CD4-positive, alpha-beta T cell treated with Interleukin-6 at 100 ng/mL for 8 hours (primary cell): ENCODE results near the gene LRRC27.
"Not testable (repeated sequence)": the region's sequence is repeated elsewhere in the genome, so short reads cannot be mapped to it uniquely, and the experiment has no call there.

ENCODE experiments used
- DNase-seq: peaks from one replicate; pipeline ENCODE4 v3.0.0-alpha.2; 2020; ENCODE audit warnings: mixed read lengths, low spot score

Gene LRRC27

DNA sequence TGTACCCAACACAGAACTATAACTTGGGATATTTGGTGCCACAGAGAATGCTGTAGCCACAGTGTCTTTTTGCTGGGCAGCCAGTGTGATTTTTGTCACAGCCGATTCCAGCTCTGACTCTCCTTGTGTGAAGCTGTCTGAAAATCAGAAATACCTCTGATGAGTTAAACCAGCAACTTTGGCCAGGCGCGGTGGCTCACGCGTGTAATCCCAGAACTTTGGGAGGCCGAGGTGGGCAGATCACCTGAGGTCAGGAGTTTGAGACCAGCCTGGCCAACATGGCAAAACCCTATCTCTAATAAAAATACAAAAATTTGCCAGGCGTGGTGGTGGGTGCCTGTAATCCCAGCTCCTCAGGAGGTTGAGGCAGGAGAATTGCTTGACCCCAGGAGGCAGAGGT lies 5.9 kb downstream of the LRRC27 start:
- DNase-seq: not testable (repeated sequence)

- DNase-seq: no peak
These were observed 6.9 kb downstream of the LRRC27 start for GRCh38 chr10:132338876-132339275.

- DNase-seq: no peak
These were observed 7.3 kb downstream of the LRRC27 start for GRCh38 chr10:132339276-132339675.

DNA sequence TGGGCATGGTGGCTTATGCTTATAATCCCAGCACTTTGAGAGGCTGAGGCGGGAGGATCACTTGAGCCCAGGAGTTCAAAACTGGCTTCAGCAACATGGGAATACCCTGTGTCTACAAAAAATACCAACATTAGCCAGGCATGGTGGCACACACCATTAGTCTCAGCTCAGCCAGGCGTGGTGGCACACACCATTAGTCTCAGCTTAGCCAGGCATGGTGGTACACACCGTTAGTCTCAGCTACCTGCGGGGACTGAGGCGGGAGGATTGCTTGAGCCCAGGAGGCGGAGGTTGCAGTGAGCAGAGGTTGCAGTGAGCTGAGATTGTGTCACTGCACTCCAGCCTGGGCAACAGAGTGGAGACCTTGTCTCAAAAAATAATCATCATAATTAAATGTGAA lies 9.0 kb downstream of the LRRC27 start:
- no peak for DNase-seq

- no peak for DNase-seq
These were observed 9.8 kb downstream of the LRRC27 start for GRCh38 chr10:132341781-132342180.

DNA sequence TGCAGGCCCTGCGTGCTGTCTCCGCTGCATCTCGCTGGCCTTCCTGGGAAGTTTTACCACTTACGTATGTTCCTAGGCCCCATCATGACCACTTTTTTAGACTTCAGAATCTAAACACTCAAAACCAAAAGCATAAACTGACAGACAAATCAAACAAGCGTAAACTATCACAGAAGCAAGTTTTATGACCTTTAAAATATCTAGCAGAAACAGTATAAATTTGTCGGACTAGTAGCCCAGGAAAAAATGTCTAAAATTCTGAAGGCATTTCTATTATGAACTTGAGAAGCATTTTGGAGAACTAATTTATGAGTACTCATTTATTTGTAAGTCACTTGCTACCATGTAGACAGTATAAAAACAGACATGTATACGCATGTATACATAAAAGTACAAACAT lies 10.6 kb downstream of the LRRC27 start:
- DNase-seq: no peak

DNA sequence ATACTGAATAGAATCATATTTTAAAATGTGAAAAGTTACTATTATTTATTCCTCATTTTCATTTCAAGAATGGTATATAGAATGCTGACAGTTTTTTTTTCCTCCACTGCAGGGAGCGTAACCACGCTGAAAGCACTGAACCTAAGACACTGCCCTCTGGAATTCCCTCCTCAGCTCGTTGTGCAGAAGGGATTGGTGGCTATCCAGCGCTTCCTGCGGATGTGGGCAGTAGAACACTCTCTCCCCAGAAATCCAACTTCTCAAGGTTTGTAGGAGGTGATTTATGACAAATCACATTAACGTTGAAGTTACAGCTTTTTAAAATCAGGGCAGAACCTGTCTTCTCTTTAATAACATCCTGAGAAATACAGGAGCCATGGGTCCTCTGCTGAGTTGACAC lies 12.4 kb downstream of the LRRC27 start:
- no peak for DNase-seq

GRCh38 chr10:132345345-132345744 lies 13.4 kb downstream of the LRRC27 start:
- DNase-seq: no peak

DNA sequence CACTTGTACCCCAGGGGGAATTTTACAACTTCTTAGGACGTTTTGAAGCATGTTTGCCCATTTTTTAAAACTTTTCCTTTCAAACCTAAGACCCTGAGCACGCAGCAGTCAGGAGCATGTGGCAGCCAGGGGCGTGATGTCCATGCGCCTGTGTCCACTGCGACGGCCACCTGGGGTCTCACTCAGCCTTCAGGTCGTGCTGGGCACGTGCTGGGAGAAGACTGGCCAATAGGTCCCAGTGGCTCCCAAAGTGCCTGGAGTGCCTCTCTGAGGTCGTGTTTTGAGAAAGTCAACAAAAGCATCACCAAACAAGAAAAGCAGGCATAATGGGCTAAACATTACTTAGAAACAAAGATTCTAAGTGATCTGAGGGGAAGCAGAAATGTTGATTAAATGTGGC lies 14.8 kb downstream of the LRRC27 start:
- DNase-seq: no peak

DNA sequence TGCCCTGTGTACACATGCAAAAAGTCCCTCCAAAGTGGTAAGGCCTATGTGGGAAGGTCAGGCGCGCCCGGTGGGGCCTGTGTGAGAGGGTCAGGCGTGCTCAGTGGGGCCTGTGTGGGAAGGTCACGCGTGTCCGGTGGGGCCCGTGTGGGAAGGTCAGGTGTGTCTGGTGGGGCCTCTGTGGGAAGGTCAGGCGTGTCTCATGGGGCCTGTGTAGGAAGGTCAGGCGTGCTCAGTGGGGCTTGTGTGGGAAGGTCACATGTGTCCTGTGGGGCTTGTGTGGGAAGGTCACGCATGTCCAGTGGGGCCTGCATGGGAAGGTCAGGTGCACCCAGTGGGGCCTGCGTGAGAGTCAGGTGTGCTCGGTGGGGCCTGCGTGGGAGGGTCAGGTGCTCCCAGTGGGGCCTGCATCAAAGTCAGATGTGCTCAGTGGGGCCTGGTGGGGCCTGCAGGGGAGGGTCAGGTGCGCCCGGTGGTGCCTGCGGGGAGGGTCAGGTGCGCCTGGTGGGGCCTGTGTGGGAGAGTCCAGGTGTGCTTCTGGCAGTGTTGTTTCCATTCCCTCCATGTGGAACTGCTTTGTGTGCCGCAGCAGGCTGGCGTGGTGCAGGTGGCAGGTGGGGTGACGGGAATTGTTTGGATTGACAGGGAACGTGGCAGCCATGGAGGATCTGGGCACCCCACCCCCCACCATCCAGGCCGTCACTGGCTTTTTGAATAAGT lies 15.4 kb downstream of the LRRC27 start:
- DNase-seq: no peak

DNA sequence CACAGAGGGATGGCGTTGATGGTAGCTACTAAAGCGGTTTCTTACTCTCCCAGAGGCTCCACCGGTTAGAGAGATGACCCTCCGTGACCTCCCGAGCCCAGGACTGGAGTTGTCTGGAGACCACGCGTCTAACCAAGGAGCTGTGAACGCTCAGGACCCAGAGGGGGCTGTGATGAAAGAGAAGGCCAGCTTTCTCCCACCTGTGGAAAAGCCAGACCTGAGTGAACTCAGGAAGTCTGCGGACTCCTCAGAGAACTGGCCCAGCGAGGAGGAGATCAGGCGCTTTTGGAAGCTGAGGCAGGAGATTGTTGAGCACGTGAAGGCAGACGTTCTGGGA lies 15.9 kb downstream of the LRRC27 start:
- no peak for DNase-seq

DNA sequence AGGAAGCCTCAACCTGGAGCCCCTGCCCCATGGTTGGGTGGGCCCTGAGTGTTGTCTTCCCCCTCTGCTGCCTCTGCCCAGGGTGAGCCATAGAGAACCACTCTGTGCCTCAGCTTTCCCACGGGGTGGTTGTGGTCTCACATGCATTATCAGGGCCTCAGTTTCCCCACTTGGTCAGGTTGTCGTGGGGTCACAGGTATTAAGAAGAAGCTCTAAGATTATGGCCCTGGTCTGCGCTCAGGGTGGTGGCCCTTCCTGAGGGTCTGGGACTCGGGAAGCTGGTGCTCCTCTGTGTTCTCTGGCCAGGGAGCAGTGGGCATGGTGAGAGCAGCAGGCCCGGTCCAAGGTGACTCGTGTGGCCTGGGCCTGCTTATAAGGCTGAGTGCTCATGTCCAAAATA lies 17.8 kb downstream of the LRRC27 start:
- DNase-seq: no peak

GRCh38 chr10:132350391-132350790 lies 18.4 kb downstream of the LRRC27 start:
- no peak for DNase-seq

DNA sequence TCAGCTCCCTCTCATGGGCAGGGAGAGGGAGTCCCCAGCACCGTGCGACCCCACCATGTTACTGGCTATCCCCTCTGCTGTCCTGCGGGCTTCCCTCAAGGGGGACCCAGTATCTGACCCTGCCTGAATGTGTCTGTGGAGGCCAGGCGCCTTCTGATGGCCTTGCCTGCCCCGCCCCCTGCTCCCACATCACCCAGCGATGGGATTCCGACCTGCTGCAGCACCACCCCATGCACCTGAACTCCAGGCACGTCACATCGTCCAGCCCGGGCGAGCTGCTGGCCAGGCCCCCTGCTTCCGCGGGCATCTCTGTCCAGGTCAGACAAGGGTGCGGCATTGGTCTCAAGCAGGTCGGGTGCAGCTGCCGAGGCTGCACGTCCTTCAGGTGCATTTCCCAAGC lies 19.0 kb downstream of the LRRC27 start:
- no peak for DNase-seq

- DNase-seq: no peak
These were observed 19.6 kb downstream of the LRRC27 start for GRCh38 chr10:132351611-132352010.

DNA sequence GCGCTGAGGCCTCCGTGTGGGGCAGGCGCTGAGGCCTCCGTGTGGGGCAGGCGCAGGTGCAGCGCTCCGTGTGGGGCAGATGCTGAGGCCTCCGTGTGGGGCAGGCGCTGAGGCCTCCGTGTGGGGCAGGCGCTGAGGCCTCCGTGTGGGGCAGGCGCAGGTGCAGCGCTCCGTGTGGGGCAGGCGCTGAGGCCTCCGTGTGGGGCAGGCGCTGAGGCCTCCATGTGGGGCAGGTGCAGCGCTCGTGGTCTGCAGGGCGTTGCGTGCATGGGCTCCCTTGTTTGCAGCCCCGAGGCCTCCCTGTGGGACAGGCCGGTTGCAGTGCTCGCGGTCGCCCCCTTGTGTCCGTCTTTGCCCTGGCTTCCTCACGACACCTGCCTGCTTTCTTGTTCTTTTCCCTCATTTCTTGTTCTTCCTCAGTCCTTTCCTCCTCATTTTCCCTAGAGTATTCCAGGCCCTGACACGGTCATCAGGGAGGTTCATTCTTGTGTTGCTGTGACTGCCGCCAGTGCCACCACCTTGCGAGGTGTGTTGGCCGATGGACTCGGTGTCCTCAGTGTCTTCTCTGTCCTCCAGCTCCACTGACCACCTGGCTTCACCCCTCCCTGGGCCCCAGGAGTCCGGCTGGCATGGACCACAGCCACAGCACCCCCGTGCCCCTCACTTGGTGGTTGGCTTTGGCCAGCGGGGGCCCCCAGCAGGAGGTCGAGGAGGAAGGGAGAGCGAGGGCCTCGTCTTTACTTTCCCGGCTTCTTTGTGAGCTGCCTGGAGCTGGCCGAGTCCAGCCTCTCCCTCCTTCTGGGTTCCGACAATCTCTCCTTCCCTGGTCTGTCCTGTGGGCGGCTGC lies 20.7 kb downstream of the LRRC27 start:
- peak; percentile 64 for DNase-seq

DNA sequence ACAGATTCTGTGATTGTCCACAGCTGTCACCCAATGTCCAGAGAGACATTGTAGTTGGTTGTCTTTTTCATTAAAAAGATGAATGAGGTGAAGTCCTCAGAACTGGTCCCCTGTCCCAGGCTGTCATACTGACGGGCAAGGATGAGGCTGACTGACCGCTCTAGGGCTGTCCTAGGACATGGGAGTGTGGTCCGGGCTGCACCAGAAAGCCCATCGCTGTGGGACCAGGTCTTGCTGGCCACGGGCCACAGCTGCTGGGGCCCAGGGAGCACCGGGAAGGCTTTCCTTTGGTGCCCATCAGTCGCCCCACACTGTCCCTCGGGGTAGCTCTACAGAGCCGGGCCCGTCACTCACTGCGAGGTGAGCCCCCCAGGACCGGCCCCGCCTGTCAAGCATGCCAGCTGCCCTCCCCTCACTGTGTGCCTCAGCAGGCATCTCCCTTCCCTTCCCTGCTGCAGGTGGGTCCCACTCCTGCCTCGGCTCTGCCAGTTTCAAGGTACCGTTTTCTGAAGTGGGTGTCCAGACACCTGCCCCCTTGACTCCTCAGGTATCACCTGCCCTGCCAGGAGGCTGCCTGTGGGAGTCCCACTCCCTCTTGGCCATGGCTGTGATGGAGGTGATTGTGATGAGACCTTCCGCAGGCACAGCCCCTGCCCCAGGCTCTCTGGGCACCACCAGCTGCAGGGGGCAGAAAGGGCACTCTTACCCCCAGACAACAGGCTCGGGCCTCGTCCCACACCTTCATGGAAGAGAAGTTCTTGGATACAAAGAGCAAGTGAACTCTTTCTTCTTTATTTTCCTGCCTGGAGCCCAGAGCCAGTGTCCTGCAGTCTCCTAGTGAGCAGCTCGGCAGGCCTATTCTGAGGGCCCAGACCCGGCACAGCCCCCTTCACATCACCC lies 21.7 kb downstream of the LRRC27 start:
- no peak for DNase-seq

- no peak for DNase-seq
These were observed 22.5 kb downstream of the LRRC27 start for GRCh38 chr10:132354356-132355094.

- DNase-seq: no peak
These were observed 23.3 kb downstream of the LRRC27 start for GRCh38 chr10:132355297-132355696.

GRCh38 chr10:132355754-132356153 lies 23.8 kb downstream of the LRRC27 start:
- no peak for DNase-seq

DNA sequence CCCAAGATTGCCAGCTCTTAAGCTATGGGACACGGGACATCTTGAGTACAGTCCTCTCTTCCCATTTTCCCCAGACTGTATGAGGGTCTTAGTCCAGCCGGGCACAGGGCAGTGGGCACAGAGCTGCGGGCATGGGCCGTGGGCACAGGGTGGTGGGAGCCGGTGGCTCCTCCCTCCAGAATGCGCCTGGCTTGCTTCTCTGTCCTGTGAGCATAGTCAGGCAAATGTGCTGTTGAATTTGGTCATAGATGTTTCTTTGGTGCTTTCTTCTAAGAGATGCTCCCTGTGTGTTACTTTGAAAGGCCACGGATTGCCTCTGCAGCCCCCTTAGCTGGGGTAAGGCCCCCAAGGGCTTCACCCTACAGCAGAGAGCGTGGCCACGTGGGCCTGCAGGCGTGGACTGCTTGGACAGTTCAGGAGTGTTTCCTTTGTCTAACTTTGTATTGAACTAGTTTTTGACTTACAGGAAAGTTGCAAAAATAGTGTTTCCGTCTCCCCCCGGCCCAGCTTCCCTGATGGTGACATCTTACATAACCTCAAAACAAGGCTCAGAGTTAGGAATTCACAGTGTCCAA lies 24.7 kb downstream of the LRRC27 start:
- DNase-seq: no peak
